NCI-H446 treated with DMSO at 0.1 percent for 48 hours (cell line): Measurements from ENCODE around the gene RNF135.
"Not testable (repeated sequence)": the region's sequence is repeated elsewhere in the genome, so short reads cannot be mapped to it uniquely, and the experiment has no call there.

Experiments
- DNase-seq: peaks from one replicate; lab custom pipeline; 2025; lab: John Stamatoyannopoulos, UW

The RNF135 gene

GRCh38 chr17:30970831-30971567, at the start of gene RNF135:
Gene RNF135 (plus strand): TSS chr17:30971039. CDS start chr17:30971074, 35 bp downstream.
- peak; percentile 13 for DNase-seq

GRCh38 chr17:30921544-30922196, 49.2 kb upstream of the RNF135 start, which contains the start of gene ADAP2:
Gene ADAP2 (plus strand): TSS chr17:30921945. CDS start chr17:30922015, 70 bp downstream.
- no peak for DNase-seq

GRCh38 chr17:30922235-30923030, 48.4 kb upstream of the RNF135 start:
- no peak for DNase-seq

GRCh38 chr17:30924341-30924740, 46.5 kb upstream of the RNF135 start:
- no peak for DNase-seq

GRCh38 chr17:30926516-30926915, 44.3 kb upstream of the RNF135 start:
- DNase-seq, result no peak

- no peak for DNase-seq
Observed at GRCh38 chr17:30927756-30928155, 43.1 kb upstream of the RNF135 start.

GRCh38 chr17:30928584-30928983, 42.3 kb upstream of the RNF135 start:
- DNase-seq, result no peak

- DNase-seq, result no peak
Observed at GRCh38 chr17:30929081-30929633, 41.7 kb upstream of the RNF135 start.

- DNase-seq, result not testable (repeated sequence)
Observed at GRCh38 chr17:30929861-30930260, 41.0 kb upstream of the RNF135 start.

GRCh38 chr17:30930495-30930894, 40.3 kb upstream of the RNF135 start:
- no peak for DNase-seq

- not testable (repeated sequence) for DNase-seq
Observed at GRCh38 chr17:30931582-30931981, 39.3 kb upstream of the RNF135 start.

GRCh38 chr17:30933966-30934365, 36.9 kb upstream of the RNF135 start:
- no peak for DNase-seq

GRCh38 chr17:30939051-30939689, 31.7 kb upstream of the RNF135 start:
- no peak for DNase-seq

- no peak for DNase-seq
Observed at GRCh38 chr17:30942308-30943079, 28.3 kb upstream of the RNF135 start.

GRCh38 chr17:30947796-30948195, 23.0 kb upstream of the RNF135 start:
- DNase-seq, result no peak

- no peak for DNase-seq
Observed at GRCh38 chr17:30950189-30950588, 20.6 kb upstream of the RNF135 start.

GRCh38 chr17:30950669-30951399, 20.0 kb upstream of the RNF135 start:
- peak; percentile 4 for DNase-seq

- no peak for DNase-seq
Observed at GRCh38 chr17:30952638-30953393, 18.0 kb upstream of the RNF135 start.

GRCh38 chr17:30954046-30954830, 16.6 kb upstream of the RNF135 start:
- no peak for DNase-seq
